AG10803 (cell line): ENCODE measurements around the gene FGF3.

Experiments used
- DNase-seq: peaks from one replicate; pipeline ENCODE4 v3.0.0; 2010; ENCODE audit warnings: low read depth
- H3K4me3 ChIP-seq: 2 replicates; pipeline ENCODE4 v1.5.1; 2011; ENCODE audit warnings: mild to moderate bottlenecking, low read length, control low read depth
- TF ChIP-seq, protein P1 (sequence below): conservative IDR thresholded peaks from 2 replicates; pipeline ENCODE4 v1.5.1; 2011; ENCODE audit warnings: mild to moderate bottlenecking, low read length, control low read depth, inconsistent platforms

FGF3 gene

DNA sequence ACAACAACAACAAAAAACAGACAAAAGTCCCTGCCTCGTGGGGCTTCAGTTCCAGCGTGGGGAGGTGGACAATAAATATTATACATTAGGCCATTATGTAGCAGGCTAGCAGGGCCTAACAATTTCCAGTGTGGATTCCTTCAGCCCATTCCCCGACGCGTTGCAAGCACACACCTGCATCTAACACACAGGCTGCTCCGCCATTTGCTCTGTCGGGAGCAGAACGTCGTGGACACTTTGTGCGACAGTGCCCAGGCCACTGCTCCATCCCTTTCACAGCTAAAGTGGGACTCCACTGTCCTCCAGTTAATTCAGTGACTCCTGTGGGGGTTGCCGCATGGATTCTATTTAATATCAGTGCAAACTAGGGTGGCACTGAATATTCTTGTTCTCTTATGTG is 10.9 kb upstream of the FGF3 start:
- no peak for DNase-seq

GRCh38 chr11:69828971-69829344 is 9.7 kb upstream of the FGF3 start:
- no peak overlapping the region for H3K4me3 ChIP-seq
- TF ChIP-seq, protein P1, sequence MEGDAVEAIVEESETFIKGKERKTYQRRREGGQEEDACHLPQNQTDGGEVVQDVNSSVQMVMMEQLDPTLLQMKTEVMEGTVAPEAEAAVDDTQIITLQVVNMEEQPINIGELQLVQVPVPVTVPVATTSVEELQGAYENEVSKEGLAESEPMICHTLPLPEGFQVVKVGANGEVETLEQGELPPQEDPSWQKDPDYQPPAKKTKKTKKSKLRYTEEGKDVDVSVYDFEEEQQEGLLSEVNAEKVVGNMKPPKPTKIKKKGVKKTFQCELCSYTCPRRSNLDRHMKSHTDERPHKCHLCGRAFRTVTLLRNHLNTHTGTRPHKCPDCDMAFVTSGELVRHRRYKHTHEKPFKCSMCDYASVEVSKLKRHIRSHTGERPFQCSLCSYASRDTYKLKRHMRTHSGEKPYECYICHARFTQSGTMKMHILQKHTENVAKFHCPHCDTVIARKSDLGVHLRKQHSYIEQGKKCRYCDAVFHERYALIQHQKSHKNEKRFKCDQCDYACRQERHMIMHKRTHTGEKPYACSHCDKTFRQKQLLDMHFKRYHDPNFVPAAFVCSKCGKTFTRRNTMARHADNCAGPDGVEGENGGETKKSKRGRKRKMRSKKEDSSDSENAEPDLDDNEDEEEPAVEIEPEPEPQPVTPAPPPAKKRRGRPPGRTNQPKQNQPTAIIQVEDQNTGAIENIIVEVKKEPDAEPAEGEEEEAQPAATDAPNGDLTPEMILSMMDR, result no peak
- no peak for DNase-seq

More for the DNA sequence above, 10.9 kb upstream of the FGF3 start:
- H3K4me3 ChIP-seq, result no peak overlapping the region
- TF ChIP-seq, protein P1, result no peak

- H3K4me3 ChIP-seq, result no peak overlapping the region
- no peak for DNase-seq
- TF ChIP-seq, protein P1, result no peak
These were observed 9.2 kb upstream of the FGF3 start for GRCh38 chr11:69828276-69828970.

DNA sequence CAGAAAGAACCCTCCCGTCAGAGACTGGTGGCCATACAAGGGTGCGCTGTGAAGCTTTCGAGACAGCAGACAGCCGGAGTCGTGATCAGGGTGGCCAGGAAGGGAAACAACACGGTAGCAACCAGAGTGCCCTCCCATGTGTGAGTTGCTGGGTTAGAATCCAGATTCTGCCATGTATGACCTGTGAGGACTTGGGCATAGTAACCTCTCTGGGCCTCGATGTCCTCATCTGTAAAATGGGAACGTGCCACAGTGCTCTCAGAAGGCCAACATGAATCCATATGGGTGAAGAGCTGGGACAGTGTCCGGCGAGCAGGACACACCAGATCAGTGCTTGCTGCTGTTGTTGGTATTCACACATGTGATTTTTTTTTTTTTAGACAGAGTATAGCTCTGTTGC is 7.6 kb upstream of the FGF3 start:
- TF ChIP-seq, protein P1, result no peak
- H3K4me3 ChIP-seq, result no peak overlapping the region
- no peak for DNase-seq

- DNase-seq, result no peak
- no peak overlapping the region for H3K4me3 ChIP-seq
- TF ChIP-seq, protein P1, result no peak
These were observed 6.7 kb upstream of the FGF3 start for GRCh38 chr11:69825941-69826340.

DNA sequence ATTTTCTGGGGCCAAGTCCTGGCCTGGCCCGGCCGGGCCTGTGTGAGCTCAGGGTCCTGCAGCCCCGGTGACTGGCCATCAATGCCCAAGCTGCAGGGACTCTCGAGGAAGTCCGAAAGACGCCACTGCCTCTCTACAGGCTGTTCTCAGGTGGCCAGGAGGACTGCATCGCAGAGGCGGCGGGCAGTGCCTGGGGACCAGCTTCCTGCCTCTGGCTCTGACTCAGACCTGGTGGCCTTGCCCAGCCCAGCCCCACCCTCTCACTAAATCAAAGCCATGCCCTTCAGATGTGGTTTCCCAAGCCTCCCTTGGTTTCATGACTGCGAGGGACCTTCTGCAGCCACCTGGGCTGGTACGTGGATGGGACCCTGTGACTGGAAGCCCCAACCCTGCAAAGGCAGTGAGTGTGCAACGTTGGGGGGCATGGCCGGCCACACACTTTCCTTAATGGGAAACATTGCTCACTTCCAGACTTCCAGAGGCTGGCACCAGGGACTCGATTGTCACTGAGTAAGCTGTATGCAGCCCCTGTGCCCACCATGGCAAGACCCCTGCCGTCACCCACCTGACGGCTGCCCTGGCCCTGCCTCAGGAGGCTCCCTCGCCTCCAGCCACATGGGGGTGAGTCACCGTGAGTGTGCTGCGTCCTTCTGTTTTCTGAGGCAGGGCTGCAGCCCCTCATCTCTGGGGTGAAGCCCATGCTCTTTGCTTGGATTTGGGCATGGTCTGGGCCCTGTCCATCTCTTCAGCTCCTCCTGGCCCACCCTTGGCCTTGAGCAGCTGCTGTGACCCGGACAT is 6.0 kb upstream of the FGF3 start:
- no peak overlapping the region for H3K4me3 ChIP-seq
- DNase-seq, result no peak
- TF ChIP-seq, protein P1, result no peak

- no peak overlapping the region for H3K4me3 ChIP-seq
- TF ChIP-seq, protein P1, result no peak
- DNase-seq, result no peak
These were observed 4.5 kb upstream of the FGF3 start for GRCh38 chr11:69823641-69824265.
